Osteoblast (primary cell): ENCODE results near the gene TACR1. TPM values are rescaled to one million over a fixed set of nuclear protein-coding genes. Genes with fewer than 3 reads are reported as not detected.
A peak's percentile ranks its signal among the peaks of the same experiment; 100 is the strongest.

ENCODE experiments used
- DNase-seq: peaks from one replicate; pipeline ENCODE4 v3.0.0; 2011; ENCODE audit warnings: low spot score, mixed read lengths; ENCODE audit not compliant: insufficient read length; ENCODE audit errors: missing footprints
- H2AFZ ChIP-seq: 2 replicates; pipeline ENCODE4 v1.6.0; 2011; ENCODE audit warnings: mild to moderate bottlenecking, low read length
- H3K27ac ChIP-seq: 2 replicates; pipeline ENCODE4 v1.5.1; 2011; ENCODE audit warnings: mild to moderate bottlenecking, low read depth, low read length, moderate library complexity
- H3K27me3 ChIP-seq: 2 replicates; pipeline ENCODE4 v1.6.0; 2012; ENCODE audit warnings: mild to moderate bottlenecking, control low read depth, inconsistent platforms, low read length, moderate library complexity; ENCODE audit not compliant: insufficient read depth
- H3K36me3 ChIP-seq: 2 replicates; pipeline ENCODE4 v1.5.1; 2011; ENCODE audit warnings: mild to moderate bottlenecking, low read length, control low read depth, moderate library complexity; ENCODE audit not compliant: insufficient read depth
- H3K4me1 ChIP-seq: 2 replicates; pipeline ENCODE4 v1.5.1; 2011; ENCODE audit warnings: mild to moderate bottlenecking, low read length, control low read depth, moderate library complexity; ENCODE audit not compliant: insufficient read depth
- H3K4me2 ChIP-seq: 2 replicates; pipeline ENCODE4 v1.6.0; 2011; ENCODE audit warnings: mild to moderate bottlenecking, low read length; ENCODE audit not compliant: insufficient read depth
- H3K4me3 ChIP-seq: fragments of 200-600 bp; sonication (generic); 3 replicates; pipeline ENCODE4 v1.5.1; 2012; ENCODE audit warnings: mild to moderate bottlenecking, low read length, inconsistent platforms; ENCODE audit not compliant: insufficient read depth
- H3K79me2 ChIP-seq: 2 replicates; pipeline ENCODE4 v1.6.0; 2012; ENCODE audit warnings: mild to moderate bottlenecking, low read length, control low read depth, inconsistent platforms; ENCODE audit not compliant: insufficient read depth
- H3K9me3 ChIP-seq: 2 replicates; pipeline ENCODE4 v1.5.1; 2011; ENCODE audit warnings: low read depth, low read length, control low read depth
- H4K20me1 ChIP-seq: 2 replicates; pipeline ENCODE4 v1.6.0; 2012; ENCODE audit warnings: mild to moderate bottlenecking, low read length, control low read depth; ENCODE audit not compliant: insufficient read depth
- total RNA-seq: library from RNA; depleted of rRNA; stranded (reverse); fragments of >200 nt; gene quantifications from 2 replicates; pipeline ENCODE4 v1.2.3, GENCODE V29; 2012
- TF ChIP-seq, protein P1 (sequence below): IDR thresholded peaks from 2 replicates; pipeline ENCODE4 v1.5.1; 2011; ENCODE audit warnings: mild to moderate bottlenecking, low read depth, low read length, moderate library complexity; ENCODE audit errors: extremely low read depth

Gene TACR1
- total RNA-seq, 1 donor: under 0.01 TPM

DNA sequence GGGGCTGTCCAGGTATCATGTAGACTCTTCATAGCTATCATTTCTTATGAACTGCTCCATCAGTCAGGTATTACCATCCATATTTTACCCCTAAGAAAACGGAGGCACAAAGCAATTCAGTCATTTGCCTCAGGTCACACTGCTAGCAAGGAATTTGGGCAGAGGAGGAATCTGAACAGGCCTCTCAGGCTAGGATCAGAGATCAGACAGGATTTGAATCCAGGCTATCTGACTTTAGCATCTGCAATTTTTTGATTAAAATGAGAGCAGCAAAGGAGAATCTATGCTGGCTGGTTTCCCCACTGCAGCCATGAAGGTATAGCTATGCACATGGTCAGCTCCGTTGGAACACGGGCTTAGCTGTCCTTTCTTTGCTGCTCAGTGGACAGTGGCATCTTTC is 60.1 kb downstream of the TACR1 start:
- Histone ChIP-seq H3K27me3 (no peaks in the 10 kb centered on the region), H3K4me3 (no peak overlapping the region), H3K4me2 (no peak overlapping the region), H3K27ac (no peak overlapping the region), H3K36me3 (no peaks in the 10 kb centered on the region), H3K4me1 (peaks cover 13% of the 10 kb centered on the region), H3K79me2 (no peaks in the 10 kb centered on the region), H2AFZ (no peak overlapping the region), H3K9me3 (no peaks in the 10 kb centered on the region), H4K20me1 (no peaks in the 10 kb centered on the region)
- TF ChIP-seq, protein P1, sequence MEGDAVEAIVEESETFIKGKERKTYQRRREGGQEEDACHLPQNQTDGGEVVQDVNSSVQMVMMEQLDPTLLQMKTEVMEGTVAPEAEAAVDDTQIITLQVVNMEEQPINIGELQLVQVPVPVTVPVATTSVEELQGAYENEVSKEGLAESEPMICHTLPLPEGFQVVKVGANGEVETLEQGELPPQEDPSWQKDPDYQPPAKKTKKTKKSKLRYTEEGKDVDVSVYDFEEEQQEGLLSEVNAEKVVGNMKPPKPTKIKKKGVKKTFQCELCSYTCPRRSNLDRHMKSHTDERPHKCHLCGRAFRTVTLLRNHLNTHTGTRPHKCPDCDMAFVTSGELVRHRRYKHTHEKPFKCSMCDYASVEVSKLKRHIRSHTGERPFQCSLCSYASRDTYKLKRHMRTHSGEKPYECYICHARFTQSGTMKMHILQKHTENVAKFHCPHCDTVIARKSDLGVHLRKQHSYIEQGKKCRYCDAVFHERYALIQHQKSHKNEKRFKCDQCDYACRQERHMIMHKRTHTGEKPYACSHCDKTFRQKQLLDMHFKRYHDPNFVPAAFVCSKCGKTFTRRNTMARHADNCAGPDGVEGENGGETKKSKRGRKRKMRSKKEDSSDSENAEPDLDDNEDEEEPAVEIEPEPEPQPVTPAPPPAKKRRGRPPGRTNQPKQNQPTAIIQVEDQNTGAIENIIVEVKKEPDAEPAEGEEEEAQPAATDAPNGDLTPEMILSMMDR: no peak
- DNase-seq: no peak

DNA sequence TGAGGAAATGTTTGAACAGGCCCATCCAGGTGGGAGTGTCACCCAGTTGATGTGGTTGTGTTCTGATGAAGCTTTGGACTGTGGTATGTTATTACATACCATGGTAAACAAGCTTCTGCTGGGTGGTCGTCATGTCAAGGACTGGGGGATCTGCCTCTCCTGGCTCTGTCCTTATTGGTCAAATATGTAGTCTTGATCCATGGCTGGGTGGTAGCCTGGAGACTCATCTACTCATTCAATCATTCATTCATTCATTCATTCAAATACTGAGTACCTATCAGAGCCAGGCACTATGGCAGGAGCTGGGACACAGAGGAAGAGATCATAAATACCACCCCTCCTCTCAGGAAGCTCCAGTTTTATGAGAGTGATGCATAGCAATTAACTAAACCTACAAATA is 60.8 kb downstream of the TACR1 start:
- Histone ChIP-seq H2AFZ (no peak overlapping the region), H3K27me3 (no peaks in the 10 kb centered on the region), H3K4me3 (no peak overlapping the region), H4K20me1 (no peaks in the 10 kb centered on the region), H3K36me3 (no peaks in the 10 kb centered on the region), H3K27ac (no peak overlapping the region), H3K4me1 (peaks cover 19% of the 10 kb centered on the region), H3K9me3 (no peaks in the 10 kb centered on the region), H3K4me2 (no peak overlapping the region), H3K79me2 (no peaks in the 10 kb centered on the region)
- TF ChIP-seq, protein P1: no peak
- no peak for DNase-seq

DNA sequence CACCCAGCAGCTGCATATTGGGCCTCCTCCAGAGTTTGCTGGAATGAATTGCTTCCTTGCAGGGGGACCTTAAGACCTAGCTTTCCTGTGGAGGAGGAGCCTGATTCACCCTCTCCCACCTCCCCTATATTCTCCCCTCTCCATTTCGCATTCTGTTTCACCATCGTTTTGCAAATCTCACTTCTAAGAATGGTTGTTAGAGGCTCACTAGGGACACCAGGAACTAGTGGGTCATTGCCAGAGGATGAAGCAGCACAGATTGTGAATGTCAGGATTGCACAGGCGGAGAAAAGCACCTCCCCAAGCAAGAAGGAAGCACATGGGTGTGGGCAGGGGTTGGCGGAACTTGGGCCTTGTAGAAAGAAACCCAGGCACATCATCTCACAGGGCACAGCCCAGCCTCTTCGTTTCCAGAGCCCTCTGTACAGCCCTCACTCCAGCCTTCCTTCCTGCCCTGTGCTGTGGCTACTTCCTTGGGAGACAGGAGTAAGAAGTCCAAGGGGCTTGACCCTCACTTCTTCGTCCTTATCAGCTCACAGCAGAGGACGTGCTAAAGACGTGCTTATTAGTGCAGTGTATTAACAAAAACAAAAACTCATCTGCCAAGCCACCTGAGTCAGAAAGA is 63.4 kb downstream of the TACR1 start:
- no peaks in the 10 kb centered on the region for H3K79me2 ChIP-seq
- no peaks in the 10 kb centered on the region for H3K36me3 ChIP-seq
- no peak for DNase-seq
- H3K27ac ChIP-seq: no peak overlapping the region
- no peak overlapping the region for H3K4me3 ChIP-seq
- no peaks in the 10 kb centered on the region for H3K27me3 ChIP-seq
- TF ChIP-seq, protein P1: no peak
- no peaks in the 10 kb centered on the region for H4K20me1 ChIP-seq
- no peak overlapping the region for H3K4me2 ChIP-seq
- peaks cover 14% of the 10 kb centered on the region for H3K4me1 ChIP-seq
- no peaks in the 10 kb centered on the region for H3K9me3 ChIP-seq
- H2AFZ ChIP-seq: no peak overlapping the region

DNA sequence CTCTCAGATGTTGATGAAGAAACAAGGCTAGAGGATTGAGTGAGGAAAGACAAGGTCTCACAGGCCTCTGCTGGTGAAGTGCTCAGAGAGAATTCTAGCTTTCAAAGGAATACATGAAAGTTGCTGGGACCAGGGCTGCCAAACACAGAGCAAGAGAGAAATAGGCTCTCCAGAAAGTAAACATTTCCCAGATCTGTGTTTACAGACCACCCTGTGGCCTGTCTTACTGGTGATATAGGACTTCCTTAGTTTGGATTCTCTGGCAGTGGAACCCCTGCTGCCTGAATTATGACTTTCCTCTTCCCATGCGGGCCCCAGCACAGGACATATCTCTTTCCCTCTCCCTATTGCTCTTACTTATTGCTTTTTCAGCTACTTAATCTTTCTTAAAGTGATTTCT is 64.5 kb downstream of the TACR1 start:
- no peak for DNase-seq
- no peaks in the 10 kb centered on the region for H3K27me3 ChIP-seq
- H3K36me3 ChIP-seq: no peaks in the 10 kb centered on the region
- no peak overlapping the region for H3K4me3 ChIP-seq
- no peak overlapping the region for H3K4me2 ChIP-seq
- H3K4me1 ChIP-seq: peaks cover 14% of the 10 kb centered on the region
- peak overlapping the region; percentile 66 for H2AFZ ChIP-seq
- no peak overlapping the region for H3K27ac ChIP-seq
- no peaks in the 10 kb centered on the region for H4K20me1 ChIP-seq
- TF ChIP-seq, protein P1: no peak
- H3K9me3 ChIP-seq: no peaks in the 10 kb centered on the region
- no peaks in the 10 kb centered on the region for H3K79me2 ChIP-seq
